ENCODE results near the gene KRT222. TPM values are rescaled to one million over a fixed set of nuclear protein-coding genes. Genes with fewer than 3 reads are reported as not detected.

KRT222 gene
- total RNA-seq, 1 donor: under 0.01 TPM

DNA sequence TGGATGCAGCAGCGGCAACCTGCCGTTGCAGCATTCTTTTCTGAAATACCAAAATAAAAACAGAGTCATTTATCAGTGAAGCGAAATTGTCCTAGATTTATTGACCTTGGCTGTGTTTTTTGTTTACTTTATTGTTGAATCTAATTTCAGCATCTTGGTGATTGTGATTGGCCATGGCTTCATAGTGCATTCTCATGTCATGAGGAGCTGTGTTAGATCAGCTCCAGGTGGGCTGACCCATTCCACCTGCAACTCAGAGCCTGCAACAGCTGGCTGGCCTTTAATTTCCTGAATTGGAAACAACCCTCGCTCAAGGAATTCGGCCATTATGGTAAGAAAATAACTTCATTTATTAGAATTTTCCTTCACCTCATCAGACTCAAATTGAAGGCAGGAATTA lies 22.1 kb upstream of the KRT222 start:
- H3K4me1 ChIP-seq (ENCODE audit: insufficient read depth, low read length): no peaks in the 10 kb centered on the region
- H3K4me3 ChIP-seq (ENCODE audit: insufficient read depth, low read length): no peak overlapping the region
- no peaks in the 10 kb centered on the region for H3K36me3 ChIP-seq (ENCODE audit: insufficient read depth, low read length)
- H3K27me3 ChIP-seq (ENCODE audit: insufficient read depth, low read length): peaks cover 29% of the 10 kb centered on the region
- no peak overlapping the region for H3K4me2 ChIP-seq (ENCODE audit: insufficient read depth, low read length)
- no peak overlapping the region for H3K27ac ChIP-seq (ENCODE audit: low read depth, low read length)
- H4K20me1 ChIP-seq (ENCODE audit: insufficient read depth, low read length): no peaks in the 10 kb centered on the region
- TF ChIP-seq CTCF (IDR thresholded peaks at IDR 0.05; ENCODE audit: extremely low read depth, low read depth, low read length): no peak
- DNase-seq (ENCODE audit: insufficient read length, low spot score, missing footprints): no peak
- no peaks in the 10 kb centered on the region for H3K9me3 ChIP-seq (ENCODE audit: low read depth, low read length)
- H3K79me2 ChIP-seq (ENCODE audit: insufficient read depth, low read length): no peaks in the 10 kb centered on the region
- H2AFZ ChIP-seq (ENCODE audit: low read length): no peak overlapping the region

DNA sequence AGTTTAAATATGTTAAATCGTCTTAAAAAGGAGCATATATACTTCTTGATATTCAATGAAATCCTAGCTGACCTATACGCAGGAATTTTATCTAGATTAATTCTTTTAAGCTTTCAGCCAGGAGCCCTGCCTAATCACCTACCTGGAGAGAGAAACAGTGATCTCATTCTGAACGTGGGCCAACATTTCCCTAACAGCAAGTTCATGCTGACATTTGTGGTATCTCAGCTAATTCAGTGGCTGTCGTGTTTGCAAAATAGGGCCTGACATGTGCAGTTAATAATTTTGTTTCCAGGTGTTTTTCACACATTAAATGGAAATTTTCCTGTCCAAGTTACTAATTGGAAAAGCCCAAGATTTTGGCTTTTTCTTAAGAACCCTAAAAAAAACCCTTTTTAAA lies 21.2 kb upstream of the KRT222 start:
- no peaks in the 10 kb centered on the region for H4K20me1 ChIP-seq (ENCODE audit: insufficient read depth, low read length)
- no peaks in the 10 kb centered on the region for H3K36me3 ChIP-seq (ENCODE audit: insufficient read depth, low read length)
- peaks cover 29% of the 10 kb centered on the region for H3K27me3 ChIP-seq (ENCODE audit: insufficient read depth, low read length)
- H2AFZ ChIP-seq (ENCODE audit: low read length): no peak overlapping the region
- H3K4me3 ChIP-seq (ENCODE audit: insufficient read depth, low read length): no peak overlapping the region
- no peak overlapping the region for H3K4me2 ChIP-seq (ENCODE audit: insufficient read depth, low read length)
- TF ChIP-seq CTCF (IDR thresholded peaks at IDR 0.05; ENCODE audit: extremely low read depth, low read depth, low read length): no peak
- no peak overlapping the region for H3K27ac ChIP-seq (ENCODE audit: low read depth, low read length)
- H3K9me3 ChIP-seq (ENCODE audit: low read depth, low read length): no peaks in the 10 kb centered on the region
- no peaks in the 10 kb centered on the region for H3K4me1 ChIP-seq (ENCODE audit: insufficient read depth, low read length)
- no peaks in the 10 kb centered on the region for H3K79me2 ChIP-seq (ENCODE audit: insufficient read depth, low read length)
- no peak for DNase-seq (ENCODE audit: insufficient read length, low spot score, missing footprints)

- TF ChIP-seq CTCF (IDR thresholded peaks at IDR 0.05; ENCODE audit: extremely low read depth, low read depth, low read length): no peak
Observed at GRCh38 chr17:40680998-40681397, 16.0 kb upstream of the KRT222 start.

GRCh38 chr17:40679523-40679907 lies 14.5 kb upstream of the KRT222 start:
- Histone ChIP-seq H3K27ac (ENCODE audit: low read depth, low read length) (no peak overlapping the region), H3K9me3 (ENCODE audit: low read depth, low read length) (no peaks in the 10 kb centered on the region), H3K79me2 (ENCODE audit: insufficient read depth, low read length) (no peaks in the 10 kb centered on the region), H2AFZ (ENCODE audit: low read length) (no peak overlapping the region), H3K4me2 (ENCODE audit: insufficient read depth, low read length) (no peak overlapping the region), H3K4me3 (ENCODE audit: insufficient read depth, low read length) (no peak overlapping the region), H4K20me1 (ENCODE audit: insufficient read depth, low read length) (no peaks in the 10 kb centered on the region), H3K4me1 (ENCODE audit: insufficient read depth, low read length) (no peaks in the 10 kb centered on the region), H3K27me3 (ENCODE audit: insufficient read depth, low read length) (peaks cover 53% of the 10 kb centered on the region), H3K36me3 (ENCODE audit: insufficient read depth, low read length) (no peaks in the 10 kb centered on the region)
- DNase-seq (ENCODE audit: insufficient read length, low spot score, missing footprints): no peak
- TF ChIP-seq CTCF (IDR thresholded peaks at IDR 0.05; ENCODE audit: extremely low read depth, low read depth, low read length): no peak

More at GRCh38 chr17:40680998-40681397, 16.0 kb upstream of the KRT222 start:
- no peak overlapping the region for H3K27ac ChIP-seq (ENCODE audit: low read depth, low read length)
- no peak overlapping the region for H2AFZ ChIP-seq (ENCODE audit: low read length)
- no peak for DNase-seq (ENCODE audit: insufficient read length, low spot score, missing footprints)
- no peaks in the 10 kb centered on the region for H3K9me3 ChIP-seq (ENCODE audit: low read depth, low read length)
- peaks cover 47% of the 10 kb centered on the region for H3K27me3 ChIP-seq (ENCODE audit: insufficient read depth, low read length)
- H3K4me1 ChIP-seq (ENCODE audit: insufficient read depth, low read length): no peaks in the 10 kb centered on the region
- H3K4me2 ChIP-seq (ENCODE audit: insufficient read depth, low read length): no peak overlapping the region
- no peaks in the 10 kb centered on the region for H3K79me2 ChIP-seq (ENCODE audit: insufficient read depth, low read length)
- H3K36me3 ChIP-seq (ENCODE audit: insufficient read depth, low read length): no peaks in the 10 kb centered on the region
- no peaks in the 10 kb centered on the region for H4K20me1 ChIP-seq (ENCODE audit: insufficient read depth, low read length)
- H3K4me3 ChIP-seq (ENCODE audit: insufficient read depth, low read length): no peak overlapping the region
